Osteoblast (primary cell): ENCODE measurements around the gene TNK2. TPM values are rescaled to one million over a fixed set of nuclear protein-coding genes. Genes with fewer than 3 reads are reported as not detected.
A peak's percentile ranks its signal among the peaks of the same experiment; 100 is the strongest.

ENCODE experiments used
- DNase-seq: peaks from one replicate; pipeline ENCODE4 v3.0.0; 2011; ENCODE audit warnings: low spot score, mixed read lengths; ENCODE audit not compliant: insufficient read length; ENCODE audit errors: missing footprints
- H2AFZ ChIP-seq: 2 replicates; pipeline ENCODE4 v1.6.0; 2011; ENCODE audit warnings: mild to moderate bottlenecking, low read length
- H3K27ac ChIP-seq: 2 replicates; pipeline ENCODE4 v1.5.1; 2011; ENCODE audit warnings: mild to moderate bottlenecking, low read depth, low read length, moderate library complexity
- H3K27me3 ChIP-seq: 2 replicates; pipeline ENCODE4 v1.6.0; 2012; ENCODE audit warnings: mild to moderate bottlenecking, control low read depth, inconsistent platforms, low read length, moderate library complexity; ENCODE audit not compliant: insufficient read depth
- H3K36me3 ChIP-seq: 2 replicates; pipeline ENCODE4 v1.5.1; 2011; ENCODE audit warnings: mild to moderate bottlenecking, low read length, control low read depth, moderate library complexity; ENCODE audit not compliant: insufficient read depth
- H3K4me1 ChIP-seq: 2 replicates; pipeline ENCODE4 v1.5.1; 2011; ENCODE audit warnings: mild to moderate bottlenecking, low read length, control low read depth, moderate library complexity; ENCODE audit not compliant: insufficient read depth
- H3K4me2 ChIP-seq: 2 replicates; pipeline ENCODE4 v1.6.0; 2011; ENCODE audit warnings: mild to moderate bottlenecking, low read length; ENCODE audit not compliant: insufficient read depth
- H3K4me3 ChIP-seq: fragments of 200-600 bp; sonication (generic); 3 replicates; pipeline ENCODE4 v1.5.1; 2012; ENCODE audit warnings: mild to moderate bottlenecking, low read length, inconsistent platforms; ENCODE audit not compliant: insufficient read depth
- H3K79me2 ChIP-seq: 2 replicates; pipeline ENCODE4 v1.6.0; 2012; ENCODE audit warnings: mild to moderate bottlenecking, low read length, control low read depth, inconsistent platforms; ENCODE audit not compliant: insufficient read depth
- H3K9me3 ChIP-seq: 2 replicates; pipeline ENCODE4 v1.5.1; 2011; ENCODE audit warnings: low read depth, low read length, control low read depth
- H4K20me1 ChIP-seq: 2 replicates; pipeline ENCODE4 v1.6.0; 2012; ENCODE audit warnings: mild to moderate bottlenecking, low read length, control low read depth; ENCODE audit not compliant: insufficient read depth
- small RNA-seq: library from RNA; depleted of rRNA; stranded (forward); fragments of <200 nt; gene quantifications from one replicate; pipeline ENCODE3, GENCODE V24; 2012
- total RNA-seq: library from RNA; depleted of rRNA; stranded (reverse); fragments of >200 nt; gene quantifications from 2 replicates; pipeline ENCODE4 v1.2.3, GENCODE V29; 2012
- TF ChIP-seq, protein P1 (sequence below): IDR thresholded peaks from 2 replicates; pipeline ENCODE4 v1.5.1; 2011; ENCODE audit warnings: mild to moderate bottlenecking, low read depth, low read length, moderate library complexity; ENCODE audit errors: extremely low read depth

Gene TNK2
- total RNA-seq, 1 donor: 11.6 TPM

DNA sequence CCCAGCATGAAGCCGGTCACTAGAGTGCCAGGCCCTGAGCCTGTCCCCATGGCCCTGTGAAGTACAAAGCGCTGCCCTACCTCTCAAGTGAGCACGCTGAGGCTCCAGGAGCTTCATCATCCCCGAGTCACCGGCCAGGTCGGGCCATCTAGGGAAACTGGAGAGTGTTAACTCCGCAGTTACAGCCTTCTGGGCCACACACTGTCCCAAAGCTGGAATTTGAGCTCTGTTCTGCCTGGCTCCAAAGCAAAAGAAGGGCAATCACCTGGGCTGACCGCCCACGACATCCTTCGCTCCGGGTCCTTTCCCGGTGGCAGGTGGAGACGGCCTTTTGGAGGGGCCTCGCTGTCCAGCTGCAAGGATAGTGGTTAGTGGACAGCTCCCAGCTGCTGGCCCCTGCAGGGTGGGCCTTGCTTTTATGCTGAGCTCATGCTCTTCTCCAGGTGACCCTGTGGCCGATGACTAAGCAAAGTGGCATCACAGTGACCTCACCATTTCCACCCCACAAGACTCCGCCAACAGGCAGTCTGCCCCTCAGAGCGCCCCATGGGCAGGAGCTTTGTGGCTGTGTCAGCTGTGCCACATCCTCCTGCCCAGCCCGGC lies 93.1 kb downstream of the TNK2 start:
- DNase-seq: peak; percentile 45
- Histone ChIP-seq H3K79me2 (no peaks in the 10 kb centered on the region), H3K4me1 (no peaks in the 10 kb centered on the region), H3K36me3 (no peaks in the 10 kb centered on the region), H2AFZ (no peak overlapping the region), H4K20me1 (no peaks in the 10 kb centered on the region), H3K27ac (no peak overlapping the region), H3K27me3 (peaks cover 10% of the 10 kb centered on the region), H3K9me3 (no peaks in the 10 kb centered on the region), H3K4me2 (no peak overlapping the region), H3K4me3 (no peak overlapping the region)
- TF ChIP-seq, protein P1, sequence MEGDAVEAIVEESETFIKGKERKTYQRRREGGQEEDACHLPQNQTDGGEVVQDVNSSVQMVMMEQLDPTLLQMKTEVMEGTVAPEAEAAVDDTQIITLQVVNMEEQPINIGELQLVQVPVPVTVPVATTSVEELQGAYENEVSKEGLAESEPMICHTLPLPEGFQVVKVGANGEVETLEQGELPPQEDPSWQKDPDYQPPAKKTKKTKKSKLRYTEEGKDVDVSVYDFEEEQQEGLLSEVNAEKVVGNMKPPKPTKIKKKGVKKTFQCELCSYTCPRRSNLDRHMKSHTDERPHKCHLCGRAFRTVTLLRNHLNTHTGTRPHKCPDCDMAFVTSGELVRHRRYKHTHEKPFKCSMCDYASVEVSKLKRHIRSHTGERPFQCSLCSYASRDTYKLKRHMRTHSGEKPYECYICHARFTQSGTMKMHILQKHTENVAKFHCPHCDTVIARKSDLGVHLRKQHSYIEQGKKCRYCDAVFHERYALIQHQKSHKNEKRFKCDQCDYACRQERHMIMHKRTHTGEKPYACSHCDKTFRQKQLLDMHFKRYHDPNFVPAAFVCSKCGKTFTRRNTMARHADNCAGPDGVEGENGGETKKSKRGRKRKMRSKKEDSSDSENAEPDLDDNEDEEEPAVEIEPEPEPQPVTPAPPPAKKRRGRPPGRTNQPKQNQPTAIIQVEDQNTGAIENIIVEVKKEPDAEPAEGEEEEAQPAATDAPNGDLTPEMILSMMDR: no peak

DNA sequence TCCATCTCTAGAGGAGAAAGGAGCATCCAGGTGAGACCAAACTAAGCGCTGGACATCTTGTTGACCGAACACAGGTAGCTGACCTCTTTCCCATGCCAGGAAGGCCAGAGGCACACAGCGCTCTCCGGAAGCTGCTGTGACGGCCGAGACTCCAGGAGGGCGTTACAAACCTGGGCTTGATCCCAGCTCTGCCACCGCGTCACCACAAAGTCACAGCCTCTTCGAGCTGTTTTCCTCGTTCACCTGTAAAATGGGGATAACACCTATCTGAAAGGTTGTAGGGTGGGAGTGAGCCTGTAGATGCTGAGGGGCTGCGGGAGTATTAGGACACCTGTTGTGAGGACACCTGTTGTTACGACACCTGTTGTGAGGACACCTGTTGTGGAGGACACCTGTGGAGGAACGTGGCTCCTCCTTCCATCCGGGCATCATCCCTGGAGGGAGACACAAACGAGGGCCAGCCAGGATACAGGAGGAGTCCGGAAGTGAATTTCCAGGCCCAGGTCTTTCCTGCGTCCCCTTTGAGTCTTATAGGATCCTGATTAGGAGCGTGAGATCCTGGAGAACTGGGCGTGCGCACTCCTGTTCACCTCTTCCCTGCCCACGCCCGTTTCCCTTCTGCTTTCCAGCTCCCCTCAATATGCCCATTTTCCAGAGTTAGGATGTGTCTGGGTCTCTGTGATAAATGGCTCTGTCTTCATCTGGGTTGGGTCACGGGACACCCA lies 94.3 kb downstream of the TNK2 start:
- TF ChIP-seq, protein P1: no peak

More for the DNA sequence above, 94.3 kb downstream of the TNK2 start:
- peak; percentile 43 for DNase-seq
- Histone ChIP-seq H3K79me2 (no peaks in the 10 kb centered on the region), H3K4me3 (no peak overlapping the region), H4K20me1 (no peaks in the 10 kb centered on the region), H3K4me1 (no peaks in the 10 kb centered on the region), H3K27me3 (peaks cover 10% of the 10 kb centered on the region), H3K4me2 (no peak overlapping the region), H3K36me3 (no peaks in the 10 kb centered on the region), H3K9me3 (no peaks in the 10 kb centered on the region), H2AFZ (no peak overlapping the region), H3K27ac (no peak overlapping the region)

Small RNA genes within 50 kb of the gene (small RNA-seq; reads per million reads assigned to genes)
- gene MIR6829: not detected
- not detected for gene RNU2-11P

Other genes starting within 250 kb of the TNK2 start
- 0.36 and 1.2 TPM in 2 replicates for gene MUC20, start 187.6 kb downstream of the TNK2 start, total RNA-seq
- gene MUC4, start 96.6 kb downstream of the TNK2 start, total RNA-seq: not detected in 2 replicates
- 118 and 139 TPM in 2 replicates for gene TFRC, start 173.5 kb upstream of the TNK2 start, total RNA-seq